Kasumi-1 (cell line): Measurements from ENCODE around the gene COL24A1.
"Not testable (repeated sequence)": the region's sequence is repeated elsewhere in the genome, so short reads cannot be mapped to it uniquely, and the experiment has no call there.

Source experiments
- DNase-seq, 2 experiments: peaks; one replicate each; lab custom pipeline; 2025; lab: John Stamatoyannopoulos, UW

Gene COL24A1

GRCh38 chr1:85888921-85889320 is 267.7 kb downstream of the COL24A1 start:
- no peak for DNase-seq

- peak; percentile 78 to 81 for DNase-seq
Measured at GRCh38 chr1:85884372-85885035, 272.1 kb downstream of the COL24A1 start.

GRCh38 chr1:85867189-85867588 is 289.4 kb downstream of the COL24A1 start:
- DNase-seq, result peak; percentile 51 to 65

- DNase-seq, result no peak
Measured at GRCh38 chr1:85865213-85865612, 291.4 kb downstream of the COL24A1 start.

- DNase-seq, result peak; percentile 7 to 12
Measured at GRCh38 chr1:85864727-85865126, 291.8 kb downstream of the COL24A1 start.

GRCh38 chr1:85863639-85864038 is 292.9 kb downstream of the COL24A1 start:
- DNase-seq, result not testable (repeated sequence)

- no peak for DNase-seq
Measured at GRCh38 chr1:85862456-85862855, 294.1 kb downstream of the COL24A1 start.

- DNase-seq, result no peak
Measured at GRCh38 chr1:85857991-85858390, 298.6 kb downstream of the COL24A1 start.

GRCh38 chr1:85850238-85850637 is 306.3 kb downstream of the COL24A1 start:
- no peak for DNase-seq

GRCh38 chr1:85849660-85850059 is 306.9 kb downstream of the COL24A1 start:
- DNase-seq, result no peak

- no peak for DNase-seq
Measured at GRCh38 chr1:85847356-85847755, 309.2 kb downstream of the COL24A1 start.

- no peak for DNase-seq
Measured at GRCh38 chr1:85846706-85847105, 309.9 kb downstream of the COL24A1 start.

GRCh38 chr1:85839459-85839858 is 317.1 kb downstream of the COL24A1 start:
- DNase-seq, result no peak

- DNase-seq, result peak; percentile 14 to 32
Measured at GRCh38 chr1:85838238-85838637, 318.3 kb downstream of the COL24A1 start.

GRCh38 chr1:85836736-85837135 is 319.8 kb downstream of the COL24A1 start:
- no peak for DNase-seq

- not testable (repeated sequence) for DNase-seq
Measured at GRCh38 chr1:85833165-85833564, 323.4 kb downstream of the COL24A1 start.

GRCh38 chr1:85830837-85831236 is 325.7 kb downstream of the COL24A1 start:
- DNase-seq, result no peak

GRCh38 chr1:85824066-85824840 is 332.3 kb downstream of the COL24A1 start:
- DNase-seq, result peak in 1 of 2 experiments; percentile 1

- no peak for DNase-seq
Measured at GRCh38 chr1:85822696-85823095, 333.9 kb downstream of the COL24A1 start.

GRCh38 chr1:85818371-85818770 is 338.2 kb downstream of the COL24A1 start:
- DNase-seq, result no peak

- no peak for DNase-seq
Measured at GRCh38 chr1:85816606-85817005, 340.0 kb downstream of the COL24A1 start.

- no peak for DNase-seq
Measured at GRCh38 chr1:85815906-85816305, 340.7 kb downstream of the COL24A1 start.

- no peak for DNase-seq
Measured at GRCh38 chr1:85806236-85806965, 350.2 kb downstream of the COL24A1 start.
